B cell (primary cell): ENCODE measurements around the gene CREG1. TPM values are rescaled to one million over a fixed set of nuclear protein-coding genes. Genes with fewer than 3 reads are reported as not detected.

Source experiments
- ATAC-seq: fragments of 200-7000 bp; cut with Tn5 transposase; one replicate; pipeline ENCODE4 v1.10.0; 2021; ENCODE audit warnings: low read depth, mild to moderate bottlenecking, moderate number of reproducible peaks, moderate library complexity
- CTCF ChIA-PET: fragments of 350-600 bp; sonication (Branson Sonifier 250); formaldehyde crosslinking; loops from one replicate; lab custom pipeline; 2021; ENCODE audit warnings: antibody characterized with exemption, inconsistent platforms; lab: Charles Lee
- POLR2A ChIA-PET: fragments of 350-600 bp; sonication (Branson Sonifier 250); formaldehyde crosslinking; loops from one replicate; lab custom pipeline; 2021; ENCODE audit warnings: antibody characterized with exemption; lab: Charles Lee
- DNase-seq: peaks from one replicate; pipeline ENCODE4 v3.0.0; 2013
- H2AFZ ChIP-seq: 2 replicates; pipeline ENCODE4 v1.6.1; 2012; ENCODE audit warnings: mild to moderate bottlenecking, low read depth, low read length; ENCODE audit not compliant: insufficient read depth, poor library complexity, severe bottlenecking
- H3K27ac ChIP-seq, 2 donors: 1 replicate in 1 of 2; 2 replicates in 1 of 2; pipeline ENCODE4 v1.5.1; 2012 to 2013; ENCODE audit warnings: low read length in 2 of 2, mild to moderate bottlenecking in 2 of 2, moderate library complexity in 1 of 2
- H3K27me3 ChIP-seq, 4 experiments: fragments of 200-600 bp in 1 of 4; sonication (generic) in 1 of 4; replicated peaks in 1 of 4; 1 replicate in 2 of 4; 2 replicates in 2 of 4; pipeline versions ENCODE4 v1.6.1 to v1.7.0; 2013 to 2016; ENCODE audit warnings: low read length in 3 of 4, mild to moderate bottlenecking in 2 of 4, mixed read lengths in 1 of 4, moderate library complexity in 1 of 4; ENCODE audit not compliant: insufficient read depth in 4 of 4, control insufficient read depth in 3 of 4; ENCODE audit errors: control extremely low read depth in 1 of 4
- H3K36me3 ChIP-seq, 2 experiments: replicated peaks in 1 of 2; 1 replicate in 1 of 2; 2 replicates in 1 of 2; pipeline versions ENCODE4 v1.6.1 to v1.7.1; 2013; ENCODE audit warnings: low read length in 1 of 2; ENCODE audit not compliant: insufficient read depth in 2 of 2, control insufficient read depth in 1 of 2; ENCODE audit errors: control extremely low read depth in 1 of 2, extremely low read depth in 1 of 2
- H3K4me1 ChIP-seq, 2 donors: fragments of 200-600 bp in 1 of 2; sonication (generic) in 1 of 2; 1 replicate in 1 of 2; 2 replicates in 1 of 2; pipeline versions ENCODE4 v1.5.1 to v1.6.1; 2013 to 2017; ENCODE audit warnings: low read length in 2 of 2; ENCODE audit not compliant: control insufficient read depth in 2 of 2, insufficient read depth in 2 of 2
- H3K4me2 ChIP-seq: replicated peaks from 2 replicates; pipeline ENCODE3; 2012; ENCODE audit warnings: mild to moderate bottlenecking, low read depth, low read length; ENCODE audit not compliant: poor library complexity, severe bottlenecking
- H3K4me3 ChIP-seq, 5 experiments: fragments of 200-600 bp in 1 of 5; sonication (generic) in 1 of 5; 1 replicate in 3 of 5; 2 replicates in 2 of 5; pipeline versions ENCODE4 v1.5.1 to v1.7.0; 2011 to 2016; ENCODE audit warnings: low read length in 4 of 5, mild to moderate bottlenecking in 4 of 5, low read depth in 2 of 5, control low read depth in 1 of 5, moderate library complexity in 1 of 5; ENCODE audit not compliant: insufficient read depth in 1 of 5; ENCODE audit errors: control extremely low read depth in 1 of 5, extremely low read depth in 1 of 5
- H3K79me2 ChIP-seq: fragments of 200-600 bp; sonication (generic); one replicate; pipeline ENCODE4 v1.6.0; 2016; ENCODE audit warnings: low read length; ENCODE audit not compliant: control insufficient read depth, insufficient read depth
- H3K9ac ChIP-seq: fragments of 200-600 bp; sonication (generic); 2 replicates; pipeline ENCODE4 v1.6.1; 2017; ENCODE audit warnings: mild to moderate bottlenecking, low read length, moderate library complexity
- H3K9me3 ChIP-seq, 3 donors: one replicate each; pipeline versions ENCODE4 v1.6.1 to v1.7.1; 2013; ENCODE audit warnings: low read length in 2 of 3; ENCODE audit not compliant: control insufficient read depth in 2 of 3, insufficient read depth in 1 of 3; ENCODE audit errors: control extremely low read depth in 1 of 3
- H4K20me1 ChIP-seq: 2 replicates; pipeline ENCODE4 v1.6.0; 2012; ENCODE audit warnings: mild to moderate bottlenecking, low read length; ENCODE audit not compliant: insufficient read depth, control insufficient read depth, poor library complexity, severe bottlenecking
- H3K27ac Mint-ChIP-seq: one replicate; pipeline ENCODE4 v1.8.0; 2021; ENCODE audit warnings: mixed read lengths
- H3K27me3 Mint-ChIP-seq: one replicate; pipeline ENCODE4 v1.8.0; 2021; ENCODE audit warnings: mixed read lengths
- H3K4me1 Mint-ChIP-seq: one replicate; pipeline ENCODE4 v1.8.0; 2021; ENCODE audit warnings: mixed read lengths
- H3K4me3 Mint-ChIP-seq: one replicate; pipeline ENCODE4 v1.8.0; 2021; ENCODE audit warnings: mixed read lengths
- H3K9me3 Mint-ChIP-seq: one replicate; pipeline ENCODE4 v1.8.0; 2022; ENCODE audit warnings: mixed read lengths; ENCODE audit not compliant: insufficient read depth
- EZH2 ChIP-seq: IDR thresholded peaks from 2 replicates; pipeline ENCODE4 v1.6.1; 2012; ENCODE audit warnings: borderline replicate concordance, low read depth, mild to moderate bottlenecking, moderate library complexity, low read length; ENCODE audit not compliant: insufficient read depth, poor library complexity, severe bottlenecking
- WGBS: methylation state at CpG from one replicate; pipeline ENCODE4 v1.1.5; 2013; ENCODE audit warnings: missing lambda C conversion rate; ENCODE audit not compliant: insufficient coverage; 5-methylcytosine and 5-hydroxymethylcytosine counted together
- intact Hi-C: fragments of 100-400 bp; cut with micrococcal nuclease; formaldehyde crosslinking; loops from one replicate; pipeline ENCODE4 v1.10.0; 2022
- polyA plus RNA-seq: library from polyadenylated mRNA; depleted of rRNA; stranded (reverse); fragments of >200 nt; gene quantifications from 2 replicates; pipeline ENCODE4 v1.2.3, GENCODE V29; 2012
- total RNA-seq, 2 donors: library from RNA; stranded (reverse); fragments of 120-200 nt in 1 of 2; gene quantifications; 1 replicate in 1 of 2; 2 replicates in 1 of 2; pipeline versions ENCODE4 v1.2.3 to v1.2.4, GENCODE V29; 2013 to 2022
- TF ChIP-seq, protein P1 (sequence below): fragments of 200-600 bp; IDR thresholded peaks from one replicate; pipeline ENCODE4 v1.8.0; 2022; ENCODE audit warnings: antibody characterized with exemption, mild to moderate bottlenecking

The CREG1 gene
- total and polyA plus RNA-seq, 2 donors (not counting 1 experiment from before 2014, with no cell fraction given): 7.5 to 8.4 TPM

DNA sequence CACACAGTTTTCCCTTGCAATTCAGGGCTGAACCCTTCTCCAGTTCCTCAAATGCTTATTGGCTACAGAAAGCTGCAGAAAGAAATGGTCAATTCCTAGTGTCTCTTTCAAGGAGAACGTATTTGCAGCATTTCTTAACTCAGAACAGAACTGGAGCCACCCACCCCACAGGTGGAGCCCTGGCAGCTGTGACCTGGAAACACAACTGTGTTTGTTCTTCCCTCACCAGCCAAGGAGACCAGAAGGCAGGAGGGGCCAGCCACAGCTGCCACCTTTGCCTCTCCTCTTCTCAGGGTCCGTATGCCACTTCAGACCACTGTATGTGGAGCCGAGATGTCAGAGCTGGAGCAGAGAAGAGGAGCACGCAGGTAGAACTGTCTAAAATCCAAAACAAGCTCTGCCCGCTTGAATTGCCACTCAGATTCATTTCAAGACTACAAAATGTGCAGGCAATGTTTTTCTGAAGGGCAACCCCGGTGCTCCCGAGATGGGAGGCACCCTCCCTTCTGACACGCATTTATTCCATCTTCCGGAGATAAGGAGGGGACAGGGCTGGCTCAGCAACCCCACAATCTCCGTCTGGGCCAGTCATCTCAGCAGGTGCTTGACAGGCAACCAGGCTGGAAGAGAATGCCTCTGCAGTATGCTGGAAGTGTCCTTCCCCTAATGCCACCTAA lies 51.9 kb downstream of the CREG1 start:
- no peaks in the 10 kb centered on the region for H3K36me3 ChIP-seq
- Mint-ChIP-seq H3K9me3 (no peaks in the 10 kb centered on the region), H3K4me1 (peaks cover 39% of the 10 kb centered on the region), H3K27me3 (peaks cover 71% of the 10 kb centered on the region), H3K4me3 (peak overlapping the region; percentile 15), H3K27ac (no peak overlapping the region)
- peaks cover 0 to 50% (median 39%) of the 10 kb centered on the region in 4 experiments for H3K27me3 ChIP-seq
- H3K4me2 ChIP-seq: no peak overlapping the region
- H3K4me1 ChIP-seq: peaks cover 39% of the 10 kb centered on the region in 2 donors
- no peak overlapping the region for H3K9ac ChIP-seq
- peaks cover 0 to 5% (median 0%) of the 10 kb centered on the region in 3 donors for H3K9me3 ChIP-seq
- WGBS: 78% methylated on average over 10 of the region's 10 CpGs
- no peak overlapping the region for H2AFZ ChIP-seq
- H3K79me2 ChIP-seq: no peaks in the 10 kb centered on the region
- intact Hi-C loops: no loop called here
- H3K4me3 ChIP-seq: no peak overlapping the region
- H4K20me1 ChIP-seq: no peaks in the 10 kb centered on the region
- no peak for TF ChIP-seq EZH2
- TF ChIP-seq, protein P1, sequence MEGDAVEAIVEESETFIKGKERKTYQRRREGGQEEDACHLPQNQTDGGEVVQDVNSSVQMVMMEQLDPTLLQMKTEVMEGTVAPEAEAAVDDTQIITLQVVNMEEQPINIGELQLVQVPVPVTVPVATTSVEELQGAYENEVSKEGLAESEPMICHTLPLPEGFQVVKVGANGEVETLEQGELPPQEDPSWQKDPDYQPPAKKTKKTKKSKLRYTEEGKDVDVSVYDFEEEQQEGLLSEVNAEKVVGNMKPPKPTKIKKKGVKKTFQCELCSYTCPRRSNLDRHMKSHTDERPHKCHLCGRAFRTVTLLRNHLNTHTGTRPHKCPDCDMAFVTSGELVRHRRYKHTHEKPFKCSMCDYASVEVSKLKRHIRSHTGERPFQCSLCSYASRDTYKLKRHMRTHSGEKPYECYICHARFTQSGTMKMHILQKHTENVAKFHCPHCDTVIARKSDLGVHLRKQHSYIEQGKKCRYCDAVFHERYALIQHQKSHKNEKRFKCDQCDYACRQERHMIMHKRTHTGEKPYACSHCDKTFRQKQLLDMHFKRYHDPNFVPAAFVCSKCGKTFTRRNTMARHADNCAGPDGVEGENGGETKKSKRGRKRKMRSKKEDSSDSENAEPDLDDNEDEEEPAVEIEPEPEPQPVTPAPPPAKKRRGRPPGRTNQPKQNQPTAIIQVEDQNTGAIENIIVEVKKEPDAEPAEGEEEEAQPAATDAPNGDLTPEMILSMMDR: no peak
- ChIA-PET POLR2A (no interaction called here), CTCF (interaction anchor here (0.7 to 4.3 kb wide), 3 partner anchors 16 to 951 kb away, joined by 3 to 25 read pairs (median 4); no protein-coding TSS in a partner anchor)
- no peak overlapping the region for H3K27ac ChIP-seq
- no peak for DNase-seq
- no peak for ATAC-seq
